ENCODE measurements around the gene SYT8.

DNA sequence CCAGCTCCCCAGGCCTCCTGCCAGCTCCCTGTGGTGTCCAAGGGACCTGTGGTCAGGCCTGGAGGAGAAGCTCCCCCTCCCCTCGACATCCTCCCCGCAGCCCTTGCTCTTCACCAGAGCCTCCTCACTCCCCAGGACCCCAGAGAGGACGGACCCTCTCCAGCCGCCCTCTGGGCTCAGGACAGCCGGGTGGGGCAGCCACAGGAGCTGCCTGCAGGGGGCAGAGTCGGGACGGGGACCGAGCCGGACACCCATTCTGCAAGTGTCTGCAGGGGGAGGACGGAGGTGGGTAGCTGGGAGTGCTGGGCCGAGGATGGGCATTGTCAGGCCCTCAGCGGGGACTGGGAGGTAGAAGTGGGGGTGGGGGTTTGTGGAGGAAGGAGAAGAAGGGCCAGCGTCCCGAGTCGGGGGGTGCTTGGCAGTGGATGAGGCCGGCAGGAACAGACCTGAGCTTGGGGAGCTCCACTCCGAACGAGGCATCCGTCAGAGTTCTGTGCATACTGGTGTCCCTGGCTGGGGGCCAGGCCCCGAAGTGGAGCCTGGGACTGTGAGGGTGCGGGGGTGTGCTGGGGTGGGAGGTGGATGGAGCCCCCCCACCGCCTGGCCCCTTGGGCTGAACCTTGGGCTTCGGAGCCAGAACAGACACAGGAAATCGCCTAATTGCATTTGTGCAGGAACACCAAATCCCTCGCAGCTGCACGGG lies 41.7 kb downstream of the SYT8 start:
- TF ChIP-seq, protein P1, sequence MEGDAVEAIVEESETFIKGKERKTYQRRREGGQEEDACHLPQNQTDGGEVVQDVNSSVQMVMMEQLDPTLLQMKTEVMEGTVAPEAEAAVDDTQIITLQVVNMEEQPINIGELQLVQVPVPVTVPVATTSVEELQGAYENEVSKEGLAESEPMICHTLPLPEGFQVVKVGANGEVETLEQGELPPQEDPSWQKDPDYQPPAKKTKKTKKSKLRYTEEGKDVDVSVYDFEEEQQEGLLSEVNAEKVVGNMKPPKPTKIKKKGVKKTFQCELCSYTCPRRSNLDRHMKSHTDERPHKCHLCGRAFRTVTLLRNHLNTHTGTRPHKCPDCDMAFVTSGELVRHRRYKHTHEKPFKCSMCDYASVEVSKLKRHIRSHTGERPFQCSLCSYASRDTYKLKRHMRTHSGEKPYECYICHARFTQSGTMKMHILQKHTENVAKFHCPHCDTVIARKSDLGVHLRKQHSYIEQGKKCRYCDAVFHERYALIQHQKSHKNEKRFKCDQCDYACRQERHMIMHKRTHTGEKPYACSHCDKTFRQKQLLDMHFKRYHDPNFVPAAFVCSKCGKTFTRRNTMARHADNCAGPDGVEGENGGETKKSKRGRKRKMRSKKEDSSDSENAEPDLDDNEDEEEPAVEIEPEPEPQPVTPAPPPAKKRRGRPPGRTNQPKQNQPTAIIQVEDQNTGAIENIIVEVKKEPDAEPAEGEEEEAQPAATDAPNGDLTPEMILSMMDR (IDR thresholded peaks at IDR 0.05) = peak; percentile 27 to 55 (median 39)
- TF ChIP-seq POLR2A (IDR thresholded peaks at IDR 0.05) (no peak), POLR2AphosphoS5 (IDR thresholded peaks at IDR 0.05) (no peak)

Data from breast epithelium (tissue), 3 donors.